Measurements from ENCODE around the gene PSMB7.

PSMB7 gene

GRCh38 chr9:124337562-124337961, 77.7 kb downstream of the PSMB7 start:
- no peak for DNase-seq (ENCODE audit: low read depth)
- H3K4me3 ChIP-seq (ENCODE audit: control insufficient read depth, low read depth, low read length), result no peak overlapping the region
- no peak for TF ChIP-seq CTCF (IDR thresholded peaks at IDR 0.05; ENCODE audit: control insufficient read depth, insufficient read depth, low read depth, low read length, missing control alignments)

GRCh38 chr9:124335320-124335707, 79.9 kb downstream of the PSMB7 start:
- no peak for DNase-seq (ENCODE audit: low read depth)
- TF ChIP-seq CTCF (IDR thresholded peaks at IDR 0.05; ENCODE audit: control insufficient read depth, insufficient read depth, low read depth, low read length, missing control alignments), result no peak
- H3K4me3 ChIP-seq (ENCODE audit: control insufficient read depth, low read depth, low read length), result no peak overlapping the region

DNA sequence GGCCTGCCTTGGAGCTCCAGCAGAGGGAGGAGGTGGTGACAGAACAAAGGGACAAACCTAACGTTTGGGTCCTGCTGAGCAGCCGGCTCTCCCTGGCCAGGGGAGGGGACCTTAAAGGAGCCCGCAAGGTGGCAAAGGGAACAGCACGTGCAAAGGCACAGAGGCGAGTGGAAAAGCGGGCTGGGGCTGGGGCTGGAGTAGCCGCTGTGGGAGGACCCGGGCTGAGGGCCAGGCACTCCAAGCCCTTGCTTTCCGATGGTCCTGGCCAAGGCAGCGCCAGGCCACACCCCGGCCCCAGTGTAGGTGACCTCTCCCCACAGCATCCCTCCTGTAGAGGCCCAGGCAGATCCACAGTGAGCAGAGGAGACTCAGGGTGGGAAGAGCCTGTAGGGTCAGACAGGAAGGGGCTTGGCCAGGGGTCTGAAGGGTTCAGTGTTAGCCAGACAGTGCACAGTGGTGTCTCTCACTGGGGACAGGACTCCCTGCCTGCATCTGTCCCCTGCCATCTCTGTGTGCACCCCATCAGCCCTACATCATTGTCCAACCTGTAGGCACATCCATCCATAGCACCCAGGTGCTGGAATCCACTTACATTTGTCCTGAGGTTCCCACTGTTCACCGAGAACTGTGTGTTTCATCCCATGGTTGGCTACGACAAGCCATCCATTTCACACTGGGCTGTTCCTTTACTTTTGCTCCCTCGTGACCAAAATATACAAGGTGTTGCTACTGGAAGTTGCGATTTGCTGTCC, 80.5 kb downstream of the PSMB7 start:
- H3K4me3 ChIP-seq (ENCODE audit: control insufficient read depth, low read depth, low read length), result no peak overlapping the region
- no peak for DNase-seq (ENCODE audit: low read depth)
- no peak for TF ChIP-seq CTCF (IDR thresholded peaks at IDR 0.05; ENCODE audit: control insufficient read depth, insufficient read depth, low read depth, low read length, missing control alignments)

DNA sequence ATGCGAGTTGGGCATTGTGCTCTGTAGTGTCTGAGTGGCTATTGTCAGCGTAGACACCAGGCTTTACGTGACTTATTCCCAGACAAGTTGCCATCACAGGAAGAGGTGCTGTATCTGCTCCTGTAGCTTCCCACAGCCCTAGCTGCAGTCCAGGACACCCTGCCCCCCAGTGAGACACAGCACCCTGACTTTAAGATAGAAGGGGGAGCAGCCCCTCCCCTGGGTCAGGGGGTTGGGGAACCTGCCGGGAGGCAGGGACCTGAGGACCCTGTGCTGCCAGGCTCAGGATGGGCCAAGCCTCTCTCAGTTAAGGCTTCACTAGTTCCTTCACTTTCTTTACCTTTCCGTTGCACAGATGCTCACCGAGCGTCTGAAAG, 82.1 kb downstream of the PSMB7 start:
- no peak for TF ChIP-seq CTCF (IDR thresholded peaks at IDR 0.05; ENCODE audit: control insufficient read depth, insufficient read depth, low read depth, low read length, missing control alignments)
- DNase-seq (ENCODE audit: low read depth), result no peak
- H3K4me3 ChIP-seq (ENCODE audit: control insufficient read depth, low read depth, low read length), result no peak overlapping the region

DNA sequence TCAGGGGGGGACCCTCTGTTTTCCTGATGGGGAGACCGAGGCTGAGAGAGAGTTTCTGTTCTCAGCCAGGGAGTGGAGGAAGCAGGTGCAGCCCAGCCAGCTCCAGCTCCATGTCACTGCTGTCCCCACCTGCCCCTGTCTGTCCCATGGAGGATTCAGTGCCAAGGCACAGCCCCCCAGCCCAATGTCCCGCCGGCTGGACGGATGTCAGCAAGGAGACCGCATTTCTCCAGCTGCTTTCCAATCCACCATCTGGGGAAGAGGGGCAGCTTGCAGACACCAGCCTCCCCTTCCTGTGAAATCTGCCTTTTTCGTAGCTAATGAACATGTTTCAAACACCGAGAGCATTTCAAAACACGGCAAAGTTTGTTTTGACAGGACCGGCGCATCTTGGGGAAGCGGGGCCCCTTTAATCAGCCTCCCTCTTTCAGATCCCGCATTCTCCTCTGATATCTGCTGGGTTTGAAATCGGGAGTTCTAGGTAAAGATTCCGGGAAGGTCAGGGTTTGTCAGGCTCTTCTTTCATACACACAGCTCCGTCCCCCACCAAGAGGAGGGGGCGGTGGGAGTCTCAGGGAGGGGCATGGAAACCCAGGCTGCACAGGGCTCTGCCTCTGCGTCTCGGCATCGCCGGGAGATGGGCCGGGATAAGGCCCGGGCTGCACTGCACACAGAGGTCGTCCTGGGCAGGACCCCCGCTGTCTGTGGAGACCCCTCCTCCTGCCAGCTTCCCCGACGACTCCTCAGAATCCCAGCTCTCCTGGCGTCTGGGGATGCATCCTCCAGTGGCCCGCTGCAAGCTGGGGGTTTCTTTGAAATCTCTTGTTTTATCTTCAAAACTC, 82.7 kb downstream of the PSMB7 start:
- TF ChIP-seq CTCF (IDR thresholded peaks at IDR 0.05; ENCODE audit: control insufficient read depth, insufficient read depth, low read depth, low read length, missing control alignments), result no peak
- DNase-seq (ENCODE audit: low read depth), result no peak
- H3K4me3 ChIP-seq (ENCODE audit: control insufficient read depth, low read depth, low read length), result no peak overlapping the region

DNA sequence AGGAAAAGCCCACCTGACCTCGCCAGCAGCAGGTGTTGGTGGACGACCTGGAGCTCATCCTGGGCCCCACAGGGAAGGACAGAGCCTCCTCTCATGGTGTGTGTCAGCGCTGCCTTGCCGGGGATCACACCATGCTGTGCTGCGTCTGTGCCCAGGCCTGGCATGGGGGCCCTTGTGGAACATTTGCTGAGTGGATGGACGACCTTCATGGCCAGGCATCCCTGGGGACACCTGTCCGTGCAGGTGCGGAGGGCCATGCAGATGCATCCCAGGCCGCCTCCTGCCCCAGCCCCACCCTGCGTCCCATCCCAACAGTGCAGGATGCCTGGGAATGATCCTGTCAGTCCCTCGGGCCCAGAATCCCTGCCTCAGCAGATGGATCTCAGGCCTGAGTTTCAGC, 83.7 kb downstream of the PSMB7 start:
- no peak for DNase-seq (ENCODE audit: low read depth)
- no peak for TF ChIP-seq CTCF (IDR thresholded peaks at IDR 0.05; ENCODE audit: control insufficient read depth, insufficient read depth, low read depth, low read length, missing control alignments)
- no peak overlapping the region for H3K4me3 ChIP-seq (ENCODE audit: control insufficient read depth, low read depth, low read length)
